K562 (cell line): ENCODE data around the gene CS. TPM values are rescaled to one million over a fixed set of nuclear protein-coding genes. Genes with fewer than 3 reads are reported as not detected.
A peak's percentile ranks its signal among the peaks of the same experiment; 100 is the strongest.

Source experiments
- ATAC-seq: fragments of 200-7000 bp; cut with Tn5 transposase; 3 replicates; pipeline ENCODE4 v1.9.1; 2020; ENCODE audit warnings: moderate library complexity
- BruUV-seq: library from RNA; stranded (reverse); fragments of 400-500 nt; replicated peaks from 2 replicates; lab custom pipeline; 2021; lab: Mats Ljungman, UMichigan
- CTCF ChIA-PET: fragments of 300-600 bp; formaldehyde crosslinking; extraction: SDS; loops from one replicate; lab custom pipeline; 2021; ENCODE audit warnings: low intra/inter-chr PET ratio; lab: Yijun Ruan, JAX
- POLR2A ChIA-PET: fragments of 300-600, 350-650 bp; sonication (Branson Sonifier 250); formaldehyde crosslinking; extraction: SDS; loops from one replicate; lab custom pipeline; 2021; ENCODE audit warnings: antibody characterized with exemption, inconsistent platforms; lab: Yijun Ruan, JAX
- DNase-seq, 4 experiments: peaks; one replicate each; pipeline versions ENCODE4 v3.0.0 to v3.0.0-alpha.2; 2011 to 2018; ENCODE audit warnings: low spot score in 3 of 4, mixed read lengths in 3 of 4; ENCODE audit errors: extremely low read depth in 1 of 4
- FAIRE-seq: peaks from 2 replicates; lab custom pipeline; 2011; peaks lifted over from hg19 to GRCh38; lab: Jason Lieb, UNC
- H2AFZ ChIP-seq: 2 replicates; pipeline ENCODE4 v1.6.0; 2011; ENCODE audit warnings: low read depth, low read length, control low read depth, inconsistent platforms
- H3K27ac ChIP-seq: fragments of 200-600 bp; 3 replicates; pipeline ENCODE4 v1.8.0; 2011; ENCODE audit warnings: low read depth, mild to moderate bottlenecking, control low read depth, inconsistent platforms, low read length, moderate library complexity, mixed read lengths; ENCODE audit errors: extremely low read depth
- H3K27me3 ChIP-seq, 2 experiments: fragments of 300-600 bp in 1 of 2; 2 replicates in 1 of 2; 3 replicates in 1 of 2; pipeline versions ENCODE4 v1.6.0 to v1.8.0; 2011; ENCODE audit warnings: inconsistent platforms in 2 of 2, low read length in 2 of 2, mild to moderate bottlenecking in 1 of 2, mixed read lengths in 1 of 2, moderate library complexity in 1 of 2; ENCODE audit not compliant: control insufficient read depth in 2 of 2, insufficient read depth in 2 of 2
- H3K36me3 ChIP-seq: fragments of 300-600 bp; 3 replicates; pipeline ENCODE4 v1.8.0; 2011; ENCODE audit warnings: mild to moderate bottlenecking, low read length, inconsistent platforms; ENCODE audit not compliant: control insufficient read depth, insufficient read depth
- H3K4me1 ChIP-seq, 2 experiments: fragments of 200-600 bp in 1 of 2; replicated peaks in 1 of 2; 2 replicates in 1 of 2; 3 replicates in 1 of 2; pipeline versions ENCODE4 v1.5.1 to v1.8.0; 2011; ENCODE audit warnings: inconsistent platforms in 2 of 2, low read length in 2 of 2, mild to moderate bottlenecking in 1 of 2, mixed read lengths in 1 of 2, moderate library complexity in 1 of 2; ENCODE audit not compliant: control insufficient read depth in 2 of 2, insufficient read depth in 2 of 2
- H3K4me2 ChIP-seq: 2 replicates; pipeline ENCODE4 v1.6.1; 2011; ENCODE audit warnings: low read length, control low read depth, inconsistent platforms, mixed read lengths; ENCODE audit not compliant: insufficient read depth
- H3K4me3 ChIP-seq: fragments of 200-600 bp; sonication (generic), shearing (Covaris generic); 2 replicates; pipeline ENCODE4 v1.5.1; 2016; ENCODE audit warnings: control low read depth, inconsistent platforms
- H3K79me2 ChIP-seq: fragments of 200-600 bp; 3 replicates; pipeline ENCODE4 v1.8.0; 2011; ENCODE audit warnings: low read length, inconsistent platforms; ENCODE audit not compliant: control insufficient read depth, insufficient read depth
- H3K9ac ChIP-seq, 2 experiments: 2 replicates each; pipeline versions ENCODE4 v1.6.0 to v1.6.1; 2011; ENCODE audit warnings: low read depth in 2 of 2, low read length in 2 of 2, control low read depth in 1 of 2, inconsistent platforms in 1 of 2, mild to moderate bottlenecking in 1 of 2, mixed read lengths in 1 of 2; ENCODE audit not compliant: insufficient read depth in 1 of 2
- H3K9me1 ChIP-seq: one replicate; pipeline ENCODE4 v1.6.0; 2011; ENCODE audit warnings: inconsistent platforms, mild to moderate bottlenecking, low read length, moderate library complexity; ENCODE audit not compliant: control insufficient read depth, insufficient read depth
- H3K9me3 ChIP-seq: replicated peaks from 2 replicates; pipeline ENCODE4 v1.5.1; 2011; ENCODE audit warnings: low read depth, low read length, inconsistent platforms; ENCODE audit not compliant: control insufficient read depth, insufficient read depth
- H4K20me1 ChIP-seq: replicated peaks from 2 replicates; pipeline ENCODE4 v1.6.1; 2011; ENCODE audit warnings: low read length, inconsistent platforms, mixed read lengths; ENCODE audit not compliant: control insufficient read depth, insufficient read depth
- FOXJ3 ChIP-seq: sonication (generic); formaldehyde crosslinking; IDR thresholded peaks from 2 replicates; pipeline ENCODE4 v1.4.0; 2020; ENCODE audit warnings: mild to moderate bottlenecking, missing genetic modification reagents
- SMAD3 ChIP-seq: fragments of 450-650 bp; formaldehyde crosslinking; conservative IDR thresholded peaks from 2 replicates; pipeline ENCODE4 v1.4.0; 2020; ENCODE audit warnings: mild to moderate bottlenecking
- TCF7 ChIP-seq: sonication (generic); IDR thresholded peaks from 2 replicates; pipeline ENCODE4 v1.6.1; 2016; ENCODE audit warnings: antibody characterized with exemption, borderline replicate concordance
- XRCC5 ChIP-seq: fragments of 200-400 bp; formaldehyde crosslinking; IDR thresholded peaks from 2 replicates; pipeline ENCODE4 v1.6.1; 2017; ENCODE audit warnings: low read depth, mild to moderate bottlenecking, low read length
- WGBS: fragments of 100-300 bp; shearing (Covaris generic); methylation state at CpG from one replicate; pipeline ENCODE4 v1.1.6; 2016; ENCODE audit warnings: low coverage, mixed read lengths; ENCODE audit not compliant: insufficient coverage; ENCODE audit errors: missing lambda C conversion rate; 5-methylcytosine and 5-hydroxymethylcytosine counted together
- in situ Hi-C: fragments of 300-500 bp; cut with MboI; formaldehyde crosslinking; loops from 4 replicates; pipeline ENCODE4 v1.15.0; 2018; ENCODE audit warnings: inconsistent platforms, mixed read lengths
- intact Hi-C: fragments of 100-400 bp; cut with micrococcal nuclease; formaldehyde crosslinking; loops from 2 replicates; pipeline ENCODE4 v1.14.2; 2022
- polyA plus RNA-seq, 8 experiments: library from polyadenylated mRNA; depleted of rRNA in 4 of 8; stranded (reverse) in 5 of 8; unstranded in 3 of 8; fragments of >200 nt; fragmentation: Nextera tagmentation in 2 of 8; fragmentation: Illumina TruSeq in 1 of 8; extraction: Ambion mirVana in 2 of 8; extraction: Trizol in 1 of 8; gene quantifications; 2 replicates each; pipeline versions ENCODE4 v1.2.1 to v1.2.3, GENCODE V29; 2011 to 2014; ENCODE audit warnings: inconsistent platforms in 1 of 8, missing spikeins in 1 of 8
- total RNA-seq, 7 experiments: library from RNA; depleted of rRNA in 6 of 7; stranded (reverse); fragments of >200 nt in 6 of 7; fragmentation: Illumina TruSeq in 2 of 7; extraction: Trizol in 2 of 7; gene quantifications; 2 replicates each; pipeline versions ENCODE4 v1.2.1 to v1.2.3, GENCODE V29; 2011 to 2021; ENCODE audit warnings: low replicate concordance in 1 of 7
- TF ChIP-seq, protein P1 (sequence below): sonication (generic); formaldehyde crosslinking; IDR thresholded peaks from 2 replicates; pipeline ENCODE4 v1.8.1; 2023; ENCODE audit warnings: mild to moderate bottlenecking, missing genetic modification reagents

CS gene
- total and polyA plus RNA-seq, 9 of the 15 experiments (the other 6 are each of a cell fraction or from before 2014, with no cell fraction given): 99.9 to 390 (median 149) TPM

DNA sequence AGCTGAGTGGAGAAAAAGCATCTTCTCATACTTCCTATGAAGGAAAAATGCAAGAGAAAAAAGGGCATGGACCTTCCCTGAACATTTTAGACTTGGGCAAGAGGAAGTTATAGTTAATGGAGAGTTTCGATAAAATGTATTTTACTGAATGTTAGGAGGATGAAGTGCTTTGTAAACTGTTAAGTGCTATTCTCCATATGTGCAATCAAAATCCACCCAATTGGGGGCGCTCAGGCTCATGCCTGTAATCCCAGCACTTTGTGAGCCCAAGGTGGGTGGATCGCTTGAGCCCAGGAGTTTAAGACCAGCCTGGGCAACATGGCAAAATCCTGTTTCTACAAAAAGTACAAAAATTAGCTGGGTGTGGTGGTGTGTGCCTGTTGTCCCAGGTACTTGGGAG is 17.5 kb upstream of the CS start (continued):
- no peak for TF ChIP-seq TCF7

- peak within 1 kb of the TSS; percentile 85 to 98 for H3K9ac ChIP-seq
- ChIA-PET CTCF (no interaction called here), POLR2A (interaction anchor here (0.7 to 4.2 kb wide), 20 partner anchors 9 to 175 kb away, joined by 3 to 26 read pairs (median 4); partner anchors contain the start of genes IL23A, PAN2 and TIMELESS)
- DNase-seq (peak; percentile 94 to 98 (median 95)), ATAC-seq (peak; percentile 96), FAIRE-seq (peak; percentile 100)
- intact Hi-C loops: loop anchor here (1.0 to 5.0 kb wide), 4 partner anchors 17 to 148 kb away; partner anchors contain the start of gene PAN2
- H3K4me1 ChIP-seq: peaks cover 11% of the 10 kb centered on the region in 2 experiments; a peak in 4 of 5 replicates
- no peaks in the 10 kb centered on the region for H3K9me1 ChIP-seq
- H3K4me3 ChIP-seq: peak within 1 kb of the TSS; percentile 72
- no peaks in the 10 kb centered on the region for H4K20me1 ChIP-seq
- WGBS: under 1% methylated on average over 54 of the region's 62 CpGs
- H3K79me2 ChIP-seq: peaks cover 19% of the 10 kb centered on the region
- H3K9me3 ChIP-seq: no peaks in the 10 kb centered on the region
- peak within 1 kb of the TSS; percentile 77 for H3K27ac ChIP-seq
- peaks cover 49% of the 10 kb centered on the region for H3K36me3 ChIP-seq
- peak within 1 kb of the TSS; percentile 87 for H2AFZ ChIP-seq
- H3K4me2 ChIP-seq: peak within 1 kb of the TSS; percentile 90
- BruUV-seq: no TSS peak
- in situ Hi-C loops: no loop called here
- no peaks in the 10 kb centered on the region for H3K27me3 ChIP-seq
- TF ChIP-seq, protein P1, sequence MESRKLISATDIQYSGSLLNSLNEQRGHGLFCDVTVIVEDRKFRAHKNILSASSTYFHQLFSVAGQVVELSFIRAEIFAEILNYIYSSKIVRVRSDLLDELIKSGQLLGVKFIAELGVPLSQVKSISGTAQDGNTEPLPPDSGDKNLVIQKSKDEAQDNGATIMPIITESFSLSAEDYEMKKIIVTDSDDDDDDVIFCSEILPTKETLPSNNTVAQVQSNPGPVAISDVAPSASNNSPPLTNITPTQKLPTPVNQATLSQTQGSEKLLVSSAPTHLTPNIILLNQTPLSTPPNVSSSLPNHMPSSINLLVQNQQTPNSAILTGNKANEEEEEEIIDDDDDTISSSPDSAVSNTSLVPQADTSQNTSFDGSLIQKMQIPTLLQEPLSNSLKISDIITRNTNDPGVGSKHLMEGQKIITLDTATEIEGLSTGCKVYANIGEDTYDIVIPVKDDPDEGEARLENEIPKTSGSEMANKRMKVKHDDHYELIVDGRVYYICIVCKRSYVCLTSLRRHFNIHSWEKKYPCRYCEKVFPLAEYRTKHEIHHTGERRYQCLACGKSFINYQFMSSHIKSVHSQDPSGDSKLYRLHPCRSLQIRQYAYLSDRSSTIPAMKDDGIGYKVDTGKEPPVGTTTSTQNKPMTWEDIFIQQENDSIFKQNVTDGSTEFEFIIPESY (CRISPR knock-in tag): peak; percentile 68; the same call in 1 of the 2 replicates
- no peak for TF ChIP-seq FOXJ3
- no peak; the same call in 1 of the 2 replicates for TF ChIP-seq SMAD3 (CRISPR knock-in tag)
- peak; percentile 57; the same call in 1 of the 2 replicates for TF ChIP-seq XRCC5
Observed at GRCh38 chr12:56315622-56316473, 15.7 kb upstream of the CS start, which contains the start of gene CNPY2. Gene CNPY2 (minus strand): TSS chr12:56315988. CDS start chr12:56315217, 771 bp downstream.
